AG08395 (cell line): ENCODE measurements around the gene CLDN9.

Experiments
- DNase-seq: peaks from one replicate; pipeline ENCODE4 v3.0.0; 2012; ENCODE audit warnings: mixed read lengths, low spot score

Gene CLDN9

GRCh38 chr16:2974319-2975056, 38.2 kb upstream of the CLDN9 start:
- DNase-seq, result no peak

GRCh38 chr16:2975161-2975795, 37.4 kb upstream of the CLDN9 start:
- no peak for DNase-seq

DNA sequence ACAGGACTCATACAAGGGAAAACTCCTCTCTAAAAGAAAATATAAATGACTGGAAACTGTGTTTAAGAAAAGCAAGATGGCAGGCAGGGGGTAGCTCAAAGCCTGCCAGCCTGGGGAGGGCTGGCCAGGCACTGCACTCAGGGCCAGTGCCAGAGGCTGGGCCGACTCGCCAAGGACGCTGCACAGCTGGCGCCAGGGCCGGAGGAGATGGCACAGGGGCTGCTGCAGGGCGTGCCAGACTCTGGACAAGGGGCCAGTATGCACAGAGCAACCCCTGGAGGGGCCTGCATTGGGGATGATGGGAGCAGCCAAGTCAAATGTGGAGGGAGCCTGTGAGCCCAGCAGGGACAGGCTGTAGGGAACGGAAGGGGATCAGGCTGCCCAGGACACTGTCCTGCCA, 36.5 kb upstream of the CLDN9 start:
- DNase-seq, result no peak

- no peak for DNase-seq
Observed at GRCh38 chr16:2976673-2977072, 36.0 kb upstream of the CLDN9 start.

DNA sequence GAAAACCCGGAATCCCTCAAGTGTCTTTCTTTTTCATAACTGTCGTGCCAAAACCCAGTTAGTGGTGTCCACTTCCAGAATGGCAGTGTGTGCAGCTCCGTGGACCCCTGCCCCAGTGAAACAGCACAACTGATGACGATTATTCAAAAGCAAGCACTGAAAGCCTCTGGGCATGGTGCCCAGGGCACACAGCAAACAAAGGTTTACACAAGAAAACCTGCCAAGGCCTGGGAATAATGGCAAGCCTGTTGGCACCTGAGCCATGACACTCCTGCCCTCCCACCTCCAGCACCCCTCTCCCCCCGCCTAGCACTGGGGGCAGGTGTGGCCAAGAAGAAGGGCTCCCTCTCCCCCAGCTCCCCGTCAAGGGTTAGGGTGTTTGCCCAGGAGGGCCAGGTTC, 35.3 kb upstream of the CLDN9 start:
- no peak for DNase-seq

DNA sequence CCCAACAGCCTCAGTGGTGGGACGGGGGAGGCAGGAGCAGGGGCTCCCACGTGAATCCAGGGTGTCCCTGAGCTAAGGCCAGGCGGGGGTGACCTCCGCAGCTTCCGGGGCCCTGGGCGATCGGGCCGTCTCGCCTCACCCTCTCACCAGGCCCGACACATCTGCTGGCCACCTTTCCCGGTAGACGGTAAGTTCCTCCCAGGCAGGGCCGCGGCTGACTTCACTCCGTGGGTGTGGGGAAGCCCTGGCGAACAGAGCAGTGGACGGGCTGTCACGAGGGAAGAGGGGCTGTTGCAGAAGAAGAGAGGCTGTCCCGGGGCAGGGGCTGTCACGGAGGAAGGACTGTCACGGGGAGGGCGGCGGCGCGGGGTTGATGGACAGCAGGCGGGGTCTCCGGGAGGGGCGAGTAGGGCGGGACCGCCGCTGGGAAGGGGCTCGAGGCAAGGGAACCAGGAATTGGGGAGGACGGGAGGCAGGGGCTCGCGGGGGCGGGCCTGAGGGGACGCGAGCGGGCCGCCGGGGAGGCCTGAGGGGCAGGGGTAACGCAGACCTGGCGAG, 33.0 kb upstream of the CLDN9 start:
- DNase-seq, result no peak

- peak; percentile 100 for DNase-seq
Observed at GRCh38 chr16:2980227-2981176, 32.2 kb upstream of the CLDN9 start, which contains the start of gene PKMYT1. PKMYT1 (minus strand) TSS chr16:2980446; CDS start chr16:2979657, 789 bp downstream.

GRCh38 chr16:2981177-2981898, 31.4 kb upstream of the CLDN9 start:
- DNase-seq, result no peak

DNA sequence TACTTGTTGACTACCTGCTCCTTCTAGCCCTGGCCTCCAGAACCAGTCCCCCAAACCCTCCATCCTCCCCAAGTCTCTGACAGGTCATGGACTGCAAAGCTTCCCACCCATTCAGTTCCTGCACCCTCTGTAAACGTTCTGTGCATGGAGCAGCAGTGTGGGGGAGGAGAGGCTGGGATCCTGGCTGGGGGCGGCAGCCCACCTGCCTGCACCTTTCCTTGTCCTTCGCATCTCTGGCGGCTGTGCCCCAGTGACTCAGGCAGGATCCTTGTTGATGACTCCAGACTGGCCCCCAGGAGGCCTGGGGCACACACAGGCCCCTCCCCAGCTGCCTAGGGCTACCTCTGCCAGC, 30.8 kb upstream of the CLDN9 start:
- DNase-seq, result no peak

DNA sequence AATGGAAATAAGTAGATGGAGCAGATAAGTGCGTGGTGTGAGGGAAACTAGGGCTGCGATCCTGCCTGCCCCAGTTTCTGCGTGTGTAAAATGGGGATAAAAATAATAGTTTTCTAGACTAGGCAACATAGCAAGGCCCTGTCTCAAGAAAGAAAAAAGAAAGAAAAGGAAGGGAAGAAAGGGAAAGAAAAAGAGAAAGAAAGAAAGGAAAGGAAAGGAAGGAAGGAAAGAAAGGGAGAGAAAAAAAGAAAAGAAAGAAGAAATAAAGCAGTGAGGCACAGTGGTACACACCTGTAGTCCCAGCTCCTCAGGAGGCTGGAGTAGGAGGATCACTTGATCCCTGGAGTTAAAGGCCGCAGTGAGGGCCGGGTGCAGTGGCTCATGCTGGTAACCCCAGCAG, 30.3 kb upstream of the CLDN9 start:
- DNase-seq, result no peak

DNA sequence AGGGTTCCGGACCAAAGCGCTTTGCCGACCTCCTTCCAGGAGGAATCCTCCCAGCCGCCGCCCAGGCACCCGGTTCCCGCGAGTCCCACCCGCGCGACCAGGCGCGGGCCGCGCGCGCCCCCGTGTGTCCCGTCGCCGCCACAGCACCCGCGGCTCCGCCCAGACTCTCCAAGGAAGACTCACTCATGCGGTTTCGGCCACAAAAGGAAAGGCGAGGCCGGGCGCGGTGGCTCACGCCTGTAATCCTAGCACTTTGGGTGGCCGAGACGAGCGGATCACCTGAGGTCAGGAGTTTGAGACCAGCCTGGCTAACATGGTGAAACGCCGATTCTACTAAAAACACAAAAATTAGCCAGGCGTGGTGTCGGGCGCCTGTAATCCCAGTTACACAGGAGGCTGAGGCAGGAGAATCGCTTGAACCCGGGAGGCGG, 29.0 kb upstream of the CLDN9 start:
- peak; percentile 95 for DNase-seq

DNA sequence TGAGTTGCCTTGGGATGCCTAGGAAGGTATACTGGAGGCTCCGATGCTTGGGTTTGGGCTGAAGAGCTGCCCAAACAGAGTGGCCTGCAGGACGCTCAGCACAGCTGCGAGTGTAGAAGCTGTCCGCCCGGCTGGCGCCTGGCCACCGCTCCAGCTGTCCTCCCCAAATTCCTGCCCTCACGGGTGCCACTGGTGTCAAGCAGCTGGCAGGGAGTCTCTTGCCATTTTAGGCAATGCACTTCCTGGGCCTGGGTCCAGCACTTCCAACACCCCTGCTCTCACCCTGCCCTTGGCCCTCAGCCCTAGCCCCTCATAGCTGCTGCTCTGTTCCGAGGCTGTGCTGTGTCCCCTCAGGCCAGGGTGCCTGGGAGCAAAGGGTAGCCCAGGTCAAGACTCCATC, 27.3 kb upstream of the CLDN9 start:
- DNase-seq, result no peak

GRCh38 chr16:2985893-2986355, 26.8 kb upstream of the CLDN9 start:
- DNase-seq, result no peak

- DNase-seq, result no peak
Observed at GRCh38 chr16:2986623-2987188, 26.0 kb upstream of the CLDN9 start.

DNA sequence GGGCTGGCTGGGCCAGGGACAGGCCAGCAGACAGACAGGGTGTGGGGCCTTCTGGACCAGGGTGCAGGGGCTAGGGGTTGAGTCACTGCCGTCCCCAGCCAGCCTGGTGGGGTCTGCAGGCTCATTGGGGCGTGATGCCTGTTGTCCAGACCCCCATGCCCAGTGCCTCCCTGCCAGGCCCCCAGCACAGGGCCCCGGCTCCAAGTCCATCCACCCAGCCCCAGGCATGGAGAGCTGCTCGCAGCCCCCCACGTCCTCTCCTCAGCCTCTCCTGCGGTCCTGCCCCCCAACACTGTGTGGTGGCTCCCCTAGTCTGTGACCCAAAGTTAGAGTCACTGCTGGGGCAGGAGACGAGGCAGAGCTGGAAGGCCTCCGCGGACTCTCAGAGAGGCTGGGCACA, 25.4 kb upstream of the CLDN9 start:
- no peak for DNase-seq

GRCh38 chr16:2987833-2988232, 24.9 kb upstream of the CLDN9 start:
- no peak for DNase-seq

- DNase-seq, result no peak
Observed at GRCh38 chr16:2988590-2989099, 24.1 kb upstream of the CLDN9 start.

DNA sequence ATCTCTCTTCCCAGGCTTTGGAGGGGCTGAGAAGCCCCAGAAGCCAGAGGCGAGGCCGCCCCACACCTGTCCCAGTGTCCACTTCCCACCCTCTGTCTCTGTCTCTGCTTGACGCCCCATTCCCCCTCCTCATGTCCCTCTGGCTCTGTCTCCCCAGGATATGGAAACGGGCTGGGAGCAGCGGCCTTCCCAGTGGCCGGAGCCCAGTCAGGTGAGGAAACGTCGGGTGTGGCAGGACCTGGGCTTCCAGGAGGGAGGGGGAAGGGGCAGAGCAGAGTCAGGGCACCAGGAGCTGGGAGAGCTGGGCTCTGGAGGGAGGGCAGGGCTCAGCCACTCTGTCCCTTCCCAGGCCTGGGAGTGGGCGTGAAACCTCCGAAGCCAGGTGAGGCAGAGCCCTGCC, 21.8 kb upstream of the CLDN9 start:
- no peak for DNase-seq

DNA sequence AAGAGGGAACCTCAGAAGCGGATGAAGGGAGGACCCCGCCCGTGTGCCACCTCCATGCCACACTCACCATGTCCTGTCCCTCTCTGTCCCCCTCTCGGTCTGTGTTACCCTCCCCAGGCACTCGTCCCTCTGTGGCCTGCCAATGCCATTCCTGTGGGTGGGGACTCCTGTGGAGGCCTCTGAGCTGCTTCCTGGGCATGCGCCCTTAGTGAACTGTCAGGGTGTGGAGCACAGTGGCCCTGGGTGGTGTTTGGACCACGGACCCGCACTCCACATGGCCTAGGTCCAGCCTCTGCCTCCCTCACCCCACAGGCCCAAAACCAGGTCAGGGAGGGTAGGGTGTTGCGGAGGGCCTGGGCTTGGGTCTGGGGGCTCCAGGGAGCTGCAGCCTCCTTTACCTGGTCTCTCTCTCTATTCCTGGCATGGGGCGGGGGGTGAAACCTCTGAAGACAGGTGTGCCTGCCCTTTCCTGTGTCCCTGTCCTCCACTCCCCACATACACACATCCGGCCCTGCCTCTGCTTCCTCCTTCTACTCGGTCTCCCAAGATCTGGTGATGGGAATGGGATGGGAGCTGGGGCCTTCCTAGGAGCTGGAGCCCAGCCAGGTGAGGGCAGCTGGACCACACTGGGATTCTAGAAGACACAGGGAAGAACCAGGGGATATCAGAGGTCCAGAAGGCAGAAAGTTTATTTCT, 21.0 kb upstream of the CLDN9 start:
- DNase-seq, result no peak

DNA sequence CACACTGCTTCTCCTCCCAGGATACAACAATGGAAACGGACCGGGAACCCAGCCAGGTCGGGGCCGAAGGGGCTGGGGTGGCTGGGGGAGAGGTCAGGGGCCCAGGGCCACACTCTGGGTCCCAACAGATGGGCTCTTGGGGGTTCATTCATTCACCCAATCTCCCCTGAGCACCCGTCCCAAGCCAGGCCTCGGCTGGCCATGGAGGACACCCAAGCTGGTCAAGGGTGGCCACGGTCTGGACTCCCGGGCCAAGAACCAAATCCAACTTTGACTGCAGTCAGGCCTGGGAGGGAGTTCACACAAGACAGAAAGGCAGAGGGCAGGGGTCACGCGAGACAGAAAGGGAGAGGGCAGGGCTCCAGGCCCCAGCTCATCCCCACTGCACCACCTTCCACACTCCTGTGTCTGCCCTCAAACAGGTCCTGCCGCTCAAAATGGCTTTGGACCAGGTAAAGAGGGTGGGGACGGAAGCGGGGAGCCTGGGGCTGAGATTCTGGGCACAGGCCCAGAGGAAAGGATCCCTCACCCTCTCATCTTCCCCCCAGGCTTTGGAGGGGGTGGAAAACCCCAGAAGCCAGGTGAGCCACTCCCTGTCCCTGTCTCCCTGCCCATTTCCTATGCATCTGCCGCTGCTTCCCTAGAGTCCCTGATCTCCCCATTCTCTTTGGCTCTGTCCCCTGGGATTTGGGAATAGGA, 20.2 kb upstream of the CLDN9 start:
- no peak for DNase-seq
